Activated CD8-positive, alpha-beta memory T cell treated with anti-CD3 and anti-CD28 coated beads, Interleukin-2, amount 10 ng/mL, durations not matched to agents 7 days and 5 days (primary cell): ENCODE data around the gene UGT1A5. TPM values are rescaled to one million over a fixed set of nuclear protein-coding genes. Genes with fewer than 3 reads are reported as not detected.
"Not testable (repeated sequence)": the region's sequence is repeated elsewhere in the genome, so short reads cannot be mapped to it uniquely, and the experiment has no call there.

Experiments used
- ATAC-seq: fragments of 150-1000 bp; cut with Tn5 transposase; one replicate; pipeline ENCODE4 v1.10.0; 2021; ENCODE audit warnings: moderate library complexity
- CTCF ChIA-PET: fragments of 350-600 bp; sonication (Branson Sonifier 250); formaldehyde crosslinking; loops from one replicate; lab custom pipeline; 2021; ENCODE audit warnings: antibody characterized with exemption; lab: Charles Lee
- DNase-seq: peaks from one replicate; pipeline ENCODE4 v3.0.0-alpha.2; 2020
- H3K27ac Mint-ChIP-seq: one replicate; pipeline ENCODE4 v1.8.0; 2021; ENCODE audit warnings: mild to moderate bottlenecking, mixed read lengths
- H3K27me3 Mint-ChIP-seq: one replicate; pipeline ENCODE4 v1.8.0; 2021; ENCODE audit warnings: mixed read lengths
- H3K36me3 Mint-ChIP-seq: one replicate; pipeline ENCODE4 v1.8.0; 2021; ENCODE audit warnings: mild to moderate bottlenecking, mixed read lengths
- H3K4me1 Mint-ChIP-seq: one replicate; pipeline ENCODE4 v1.8.0; 2021; ENCODE audit warnings: mixed read lengths
- H3K4me3 Mint-ChIP-seq: one replicate; pipeline ENCODE4 v1.8.0; 2021; ENCODE audit warnings: mild to moderate bottlenecking, moderate library complexity, mixed read lengths
- H3K9me3 Mint-ChIP-seq: one replicate; pipeline ENCODE4 v1.8.0; 2022; ENCODE audit warnings: low read depth, mixed read lengths
- total RNA-seq, 2 experiments: library from RNA; stranded (reverse); gene quantifications; one replicate each; pipeline ENCODE4 v1.2.3, GENCODE V29; 2021

Gene UGT1A5
- total RNA-seq, 2 experiments from 2014 or later, result not detected

DNA sequence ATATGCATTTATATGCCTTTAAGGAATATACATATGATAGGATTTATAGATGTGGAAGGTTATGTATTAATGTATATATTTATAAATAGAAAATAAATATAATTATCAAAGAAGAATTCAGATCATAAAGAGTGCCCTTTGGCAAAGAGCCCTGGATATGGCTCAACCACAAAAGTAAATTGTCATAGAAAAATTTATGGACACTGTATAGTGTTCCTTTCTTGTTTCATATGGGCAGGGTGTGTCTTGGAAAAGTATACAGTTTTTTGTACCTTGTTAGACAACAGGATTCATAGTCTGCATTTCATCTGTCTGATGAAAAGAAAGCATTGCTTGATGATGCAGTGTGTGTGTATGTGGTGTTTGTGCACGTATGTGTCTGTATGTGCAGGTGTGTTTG, 28.1 kb upstream of the UGT1A5 start:
- H3K27me3 Mint-ChIP-seq, result peaks cover 23% of the 10 kb centered on the region
- no peak for ATAC-seq
- no peaks in the 10 kb centered on the region for H3K4me1 Mint-ChIP-seq
- no peak overlapping the region for H3K27ac Mint-ChIP-seq
- H3K4me3 Mint-ChIP-seq, result no peak overlapping the region
- H3K36me3 Mint-ChIP-seq, result no peaks in the 10 kb centered on the region
- no peaks in the 10 kb centered on the region for H3K9me3 Mint-ChIP-seq
- CTCF ChIA-PET, result no interaction called here
- DNase-seq, result no peak

DNA sequence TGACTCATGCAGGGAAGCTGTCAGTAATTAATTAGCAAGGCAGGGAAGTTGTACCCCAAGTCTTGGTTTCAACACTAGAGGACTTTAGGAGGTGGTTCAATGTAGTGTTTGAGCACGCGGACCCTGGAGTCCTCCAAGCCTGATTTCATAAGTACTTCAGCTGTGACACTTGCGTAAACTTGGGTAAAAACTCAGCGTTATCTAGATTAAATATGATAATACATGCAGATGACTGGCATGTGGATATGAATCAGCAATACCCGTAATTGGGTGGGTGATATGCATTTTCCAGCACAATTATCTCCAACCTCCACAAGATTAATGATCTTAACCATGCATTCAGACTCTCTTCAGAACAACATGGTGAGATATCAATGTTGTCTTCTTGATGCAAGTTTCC, 25.8 kb upstream of the UGT1A5 start:
- Mint-ChIP-seq H3K4me3 (no peak overlapping the region), H3K9me3 (no peaks in the 10 kb centered on the region)

GRCh38 chr2:233688341-233688740, 24.4 kb upstream of the UGT1A5 start:
- H3K36me3 Mint-ChIP-seq, result no peaks in the 10 kb centered on the region
- DNase-seq (no peak), ATAC-seq (no peak)
- no peak overlapping the region for H3K27ac Mint-ChIP-seq
- peaks cover 24% of the 10 kb centered on the region for H3K27me3 Mint-ChIP-seq
- no peaks in the 10 kb centered on the region for H3K9me3 Mint-ChIP-seq
- no peak overlapping the region for H3K4me3 Mint-ChIP-seq
- H3K4me1 Mint-ChIP-seq, result no peaks in the 10 kb centered on the region
- CTCF ChIA-PET, result no interaction called here

More for the DNA sequence above, 25.8 kb upstream of the UGT1A5 start:
- Mint-ChIP-seq H3K4me1 (no peaks in the 10 kb centered on the region), H3K27me3 (peaks cover 23% of the 10 kb centered on the region), H3K36me3 (no peaks in the 10 kb centered on the region), H3K27ac (no peak overlapping the region)
- ATAC-seq, result no peak
- CTCF ChIA-PET, result no interaction called here
- no peak for DNase-seq

DNA sequence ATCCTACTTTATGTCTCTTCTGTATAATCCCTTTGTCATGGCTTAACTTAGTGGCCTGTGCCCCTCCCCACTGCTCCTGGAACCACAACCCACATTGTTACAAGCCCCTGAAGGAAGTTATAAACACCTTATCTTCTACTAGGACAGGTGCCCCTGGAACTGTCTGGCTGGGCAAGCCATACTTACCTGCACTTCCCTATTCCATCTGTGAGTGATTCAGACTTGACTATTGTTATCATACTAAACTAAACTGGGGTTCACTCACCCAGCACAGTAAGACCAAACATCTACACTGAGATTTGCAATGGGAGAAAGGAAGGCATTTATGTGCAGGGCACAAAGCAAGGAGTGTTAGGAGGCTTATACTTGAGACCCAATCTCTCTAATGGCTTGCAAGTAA, 23.7 kb upstream of the UGT1A5 start:
- Mint-ChIP-seq H3K9me3 (no peaks in the 10 kb centered on the region), H3K4me3 (no peak overlapping the region), H3K4me1 (no peaks in the 10 kb centered on the region), H3K36me3 (no peaks in the 10 kb centered on the region), H3K27me3 (peaks cover 30% of the 10 kb centered on the region), H3K27ac (no peak overlapping the region)
- CTCF ChIA-PET, result no interaction called here
- ATAC-seq, result no peak
- DNase-seq, result no peak

- no peaks in the 10 kb centered on the region for H3K36me3 Mint-ChIP-seq
- peaks cover 31% of the 10 kb centered on the region for H3K27me3 Mint-ChIP-seq
- no peak for ATAC-seq
Measured at GRCh38 chr2:233689501-233689900, 23.2 kb upstream of the UGT1A5 start.

DNA sequence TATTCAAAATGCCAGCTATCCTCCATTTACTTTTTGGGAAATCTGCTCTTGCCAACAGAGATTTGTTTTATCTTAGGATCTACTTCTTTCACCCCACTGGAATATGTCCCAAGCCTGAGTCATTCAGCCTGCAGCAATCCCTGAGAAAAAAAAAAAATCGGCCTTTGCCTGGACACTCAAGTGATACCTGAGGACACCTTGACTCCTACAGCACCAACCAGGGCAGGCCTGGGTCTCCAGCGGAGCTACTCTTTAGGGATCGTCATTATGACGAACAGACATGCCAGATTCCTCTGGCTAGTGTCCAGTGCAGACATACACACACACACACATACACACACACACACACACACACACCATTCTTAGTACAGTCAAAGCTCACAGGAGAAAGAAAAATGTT, 22.3 kb upstream of the UGT1A5 start:
- Mint-ChIP-seq H3K4me3 (no peak overlapping the region), H3K9me3 (no peaks in the 10 kb centered on the region), H3K27ac (no peak overlapping the region), H3K27me3 (peaks cover 27% of the 10 kb centered on the region), H3K36me3 (no peaks in the 10 kb centered on the region), H3K4me1 (no peaks in the 10 kb centered on the region)
- CTCF ChIA-PET, result no interaction called here
- ATAC-seq (no peak), DNase-seq (no peak)

More at GRCh38 chr2:233689501-233689900, 23.2 kb upstream of the UGT1A5 start:
- no peak for DNase-seq
- no peaks in the 10 kb centered on the region for H3K4me1 Mint-ChIP-seq
- CTCF ChIA-PET, result no interaction called here
- no peaks in the 10 kb centered on the region for H3K9me3 Mint-ChIP-seq
- H3K4me3 Mint-ChIP-seq, result no peak overlapping the region
- H3K27ac Mint-ChIP-seq, result no peak overlapping the region

DNA sequence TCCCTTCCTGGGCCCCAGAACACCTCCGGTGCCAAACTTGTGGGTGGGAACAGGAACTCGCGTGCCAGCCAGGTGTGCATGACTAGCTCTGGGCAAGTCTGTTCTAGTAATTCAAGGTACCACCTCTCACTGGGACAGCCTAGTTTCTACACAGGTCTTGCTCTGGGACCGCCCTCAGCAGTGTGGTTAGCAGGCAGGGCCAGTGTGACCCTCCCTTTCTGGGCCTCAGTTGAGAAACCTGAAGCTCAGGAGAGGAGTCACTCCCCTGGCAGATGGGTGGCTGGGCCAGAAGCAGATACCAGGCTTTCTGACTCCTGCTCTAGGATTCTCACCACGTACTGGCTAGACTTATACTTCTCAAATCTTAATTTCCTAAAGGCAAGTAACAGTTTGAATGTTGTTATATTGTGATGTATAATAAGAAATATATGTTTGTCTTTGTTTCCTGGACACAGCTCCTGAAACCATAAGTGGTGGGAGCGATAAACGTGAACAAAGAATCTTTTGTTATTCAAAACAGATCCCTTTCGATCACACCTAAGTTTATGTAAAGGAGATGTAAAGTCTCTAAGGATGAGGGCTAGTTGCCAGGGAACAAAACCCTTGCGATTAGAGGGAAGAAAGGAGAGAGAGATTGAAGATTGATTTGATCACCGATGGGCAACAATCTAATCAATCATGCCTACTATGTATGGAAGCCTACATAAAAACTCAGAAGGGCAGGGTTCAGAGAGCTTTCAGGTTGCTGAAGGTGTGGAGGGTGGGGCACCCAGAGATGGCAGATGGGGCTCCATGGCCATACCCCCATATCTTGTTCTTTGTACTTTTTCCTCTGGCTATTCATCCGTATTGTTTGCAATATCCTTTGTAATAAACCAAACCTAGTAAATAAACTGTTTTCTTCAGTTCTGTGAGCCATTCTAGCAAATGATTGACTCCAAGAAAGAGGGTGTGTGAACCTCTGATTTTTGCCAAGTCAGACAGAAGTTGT, 21.0 kb upstream of the UGT1A5 start:
- CTCF ChIA-PET, result interaction anchor here (1.4 kb wide), 1 partner anchor 137 kb away, joined by 3 read pairs; no protein-coding TSS in a partner anchor
- DNase-seq (no peak), ATAC-seq (no peak)
- Mint-ChIP-seq H3K36me3 (no peaks in the 10 kb centered on the region), H3K27me3 (peaks cover 31% of the 10 kb centered on the region), H3K9me3 (no peaks in the 10 kb centered on the region), H3K4me3 (no peak overlapping the region), H3K4me1 (no peaks in the 10 kb centered on the region), H3K27ac (no peak overlapping the region)

- H3K4me3 Mint-ChIP-seq, result no peak within 1 kb of the TSS
- H3K27ac Mint-ChIP-seq, result no peak within 1 kb of the TSS
- H3K4me1 Mint-ChIP-seq, result no peaks in the 10 kb centered on the region
- ATAC-seq, result no peak
- H3K36me3 Mint-ChIP-seq, result no peaks in the 10 kb centered on the region
- H3K9me3 Mint-ChIP-seq, result no peaks in the 10 kb centered on the region
- CTCF ChIA-PET, result no interaction called here
- peaks cover 38% of the 10 kb centered on the region for H3K27me3 Mint-ChIP-seq
- no peak for DNase-seq
Measured at GRCh38 chr2:233692648-233693047, 20.1 kb upstream of the UGT1A5 start, which contains the start of gene UGT1A6. UGT1A6 (plus strand) TSS chr2:233692890; CDS start chr2:233693005, 115 bp downstream.

DNA sequence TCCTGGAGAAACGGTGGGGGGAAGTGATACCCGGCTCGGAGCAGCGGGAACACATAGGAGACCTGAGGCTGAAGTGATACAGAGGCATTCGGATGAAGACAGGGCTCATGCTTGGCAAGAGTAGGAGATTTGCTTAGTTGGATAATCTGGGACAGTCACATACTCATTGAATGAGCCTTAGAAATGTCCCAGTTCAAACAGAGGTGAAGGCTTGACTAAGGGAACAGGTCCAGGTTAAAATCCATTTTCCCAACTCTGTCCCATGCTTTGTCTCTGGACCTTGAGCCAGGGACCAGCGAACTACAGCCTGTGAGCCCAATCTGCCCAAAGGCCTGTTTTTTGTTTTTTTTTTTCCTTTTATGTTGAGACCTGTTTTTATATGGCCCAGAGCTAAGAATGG, 18.7 kb upstream of the UGT1A5 start:
- no peaks in the 10 kb centered on the region for H3K36me3 Mint-ChIP-seq
- no peaks in the 10 kb centered on the region for H3K4me1 Mint-ChIP-seq
- no peaks in the 10 kb centered on the region for H3K9me3 Mint-ChIP-seq
- ATAC-seq (no peak), DNase-seq (no peak)
- H3K27me3 Mint-ChIP-seq, result peaks cover 40% of the 10 kb centered on the region
- H3K4me3 Mint-ChIP-seq, result no peak overlapping the region
- no peak overlapping the region for H3K27ac Mint-ChIP-seq
- CTCF ChIA-PET, result no interaction called here

- no peaks in the 10 kb centered on the region for H3K4me1 Mint-ChIP-seq
- CTCF ChIA-PET, result interaction anchor here (1.3 kb wide), 1 partner anchor 163 kb away, joined by 3 read pairs; no protein-coding TSS in a partner anchor
- DNase-seq, result no peak
- H3K27ac Mint-ChIP-seq, result no peak overlapping the region
- H3K4me3 Mint-ChIP-seq, result no peak overlapping the region
- H3K36me3 Mint-ChIP-seq, result no peaks in the 10 kb centered on the region
- no peak for ATAC-seq
- H3K9me3 Mint-ChIP-seq, result no peaks in the 10 kb centered on the region
- peaks cover 42% of the 10 kb centered on the region for H3K27me3 Mint-ChIP-seq
Measured at GRCh38 chr2:233698740-233699139, 14.0 kb upstream of the UGT1A5 start.

DNA sequence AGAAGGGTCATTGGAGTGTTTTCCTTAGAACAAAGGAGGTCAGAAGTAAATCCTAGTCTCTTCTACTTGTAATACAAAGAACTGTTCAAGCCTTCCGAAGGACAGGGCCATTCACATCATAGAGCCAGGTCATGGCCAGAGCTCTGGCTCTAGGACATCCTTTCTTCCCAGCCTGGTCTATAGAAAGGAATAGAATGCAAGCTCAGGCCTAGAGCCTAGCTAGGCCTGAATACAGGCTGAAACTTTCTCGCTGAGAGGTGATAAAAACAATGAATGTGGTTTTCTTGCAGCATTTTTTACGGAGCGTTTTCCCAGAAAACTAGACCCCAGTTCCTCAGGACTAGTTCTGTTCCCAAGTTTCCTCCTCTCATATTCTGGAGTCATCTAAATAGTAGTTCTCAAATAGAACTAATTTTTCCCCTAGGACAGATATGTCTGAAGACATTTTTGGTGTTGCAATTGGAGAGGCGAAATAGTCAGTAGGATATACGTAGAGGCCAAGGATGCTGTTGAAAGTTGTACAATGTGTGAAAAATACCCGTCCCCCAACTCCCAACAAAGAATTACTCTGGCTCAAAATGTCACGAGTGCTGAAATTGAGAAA, 13.2 kb upstream of the UGT1A5 start:
- no peaks in the 10 kb centered on the region for H3K36me3 Mint-ChIP-seq
- DNase-seq (no peak), ATAC-seq (no peak)
- H3K4me1 Mint-ChIP-seq, result no peaks in the 10 kb centered on the region
- no peaks in the 10 kb centered on the region for H3K9me3 Mint-ChIP-seq
- H3K27me3 Mint-ChIP-seq, result peaks cover 41% of the 10 kb centered on the region
- no peak overlapping the region for H3K27ac Mint-ChIP-seq
- H3K4me3 Mint-ChIP-seq, result no peak overlapping the region
- CTCF ChIA-PET, result interaction anchor here (1.3 kb wide), 1 partner anchor 162 kb away, joined by 3 read pairs; no protein-coding TSS in a partner anchor

DNA sequence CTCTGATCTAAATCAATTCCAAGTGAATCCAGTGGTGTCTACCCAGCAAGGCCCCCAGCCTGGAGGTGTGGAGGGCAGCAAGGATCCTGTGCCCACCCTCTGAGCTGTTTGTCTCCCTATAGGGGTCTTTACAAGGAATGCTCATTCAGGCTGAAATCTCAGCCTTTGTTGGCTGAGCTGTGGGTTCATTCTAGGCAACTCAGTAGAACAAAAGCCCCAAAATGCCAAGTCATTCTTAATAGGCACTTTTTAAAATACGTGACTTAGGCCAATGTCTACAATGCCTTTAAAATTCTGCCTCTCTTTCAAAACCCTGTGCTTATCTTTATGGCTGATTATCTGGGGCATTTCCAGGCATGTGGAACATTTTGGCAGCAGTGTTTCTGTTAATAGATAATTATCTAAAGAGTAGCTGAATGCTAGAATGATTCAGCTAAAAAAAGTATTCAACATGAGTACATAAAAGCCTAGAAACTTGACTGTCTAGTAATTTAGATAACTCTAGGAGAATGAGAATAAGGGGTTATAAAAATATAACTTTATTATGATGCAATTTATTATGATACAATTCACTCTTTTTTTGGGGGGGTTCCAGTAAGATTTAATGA, 12.6 kb upstream of the UGT1A5 start:
- H3K9me3 Mint-ChIP-seq, result no peaks in the 10 kb centered on the region
- no peak for DNase-seq
- H3K4me1 Mint-ChIP-seq, result no peaks in the 10 kb centered on the region
- no peak for ATAC-seq
- H3K36me3 Mint-ChIP-seq, result no peaks in the 10 kb centered on the region
- peaks cover 43% of the 10 kb centered on the region for H3K27me3 Mint-ChIP-seq
- no peak overlapping the region for H3K27ac Mint-ChIP-seq
- no peak overlapping the region for H3K4me3 Mint-ChIP-seq
- CTCF ChIA-PET, result no interaction called here

DNA sequence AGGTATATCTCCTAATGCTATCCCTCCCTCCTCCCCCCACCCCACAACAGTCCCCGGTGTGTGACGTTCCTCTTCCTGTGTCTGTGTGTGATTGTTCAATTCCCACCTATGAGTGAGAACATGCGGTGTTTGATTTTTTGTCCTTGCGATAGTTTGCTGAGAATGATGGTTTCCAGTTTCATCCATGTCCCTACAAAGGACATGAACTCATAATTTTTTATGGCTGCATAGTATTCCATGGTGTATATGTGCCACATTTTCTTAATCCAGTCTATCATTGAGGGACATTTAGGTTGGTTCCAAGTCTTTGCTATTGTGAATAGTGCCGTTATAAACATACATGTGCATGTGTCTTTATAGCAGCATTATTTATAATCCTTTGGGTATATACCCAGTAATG, 11.9 kb upstream of the UGT1A5 start:
- CTCF ChIA-PET, H3K36me3 Mint-ChIP-seq, H3K9me3 Mint-ChIP-seq, H3K27ac Mint-ChIP-seq, H3K4me1 Mint-ChIP-seq, ATAC-seq, DNase-seq, H3K4me3 Mint-ChIP-seq: not testable (repeated sequence)
- H3K27me3 Mint-ChIP-seq, result peaks cover 45% of the 10 kb centered on the region
